IMR-90 (cell line): ENCODE data around the gene LRPAP1.

Source experiments
- BHLHE40 ChIP-seq: fragments of 150-350 bp; IDR thresholded peaks from 2 replicates; pipeline ENCODE4 v1.6.1; 2016; ENCODE audit warnings: mild to moderate bottlenecking, low read depth, low read length
- CTCF ChIP-seq: conservative IDR thresholded peaks from 2 replicates; pipeline ENCODE4 v1.5.1; 2012; ENCODE audit warnings: mild to moderate bottlenecking, low read depth, low read length, improper control_type of control experiment
- ELK1 ChIP-seq: fragments of 150-350 bp; IDR thresholded peaks from 2 replicates; pipeline ENCODE4 v1.6.1; 2016; ENCODE audit warnings: low read depth, mild to moderate bottlenecking, low read length, moderate library complexity, borderline replicate concordance
- MAZ ChIP-seq: IDR thresholded peaks from 2 replicates; pipeline ENCODE4 v1.6.1; 2012; ENCODE audit warnings: low read depth, mild to moderate bottlenecking, low read length, improper control_type of control experiment, moderate library complexity, borderline replicate concordance
- MXI1 ChIP-seq: IDR thresholded peaks from 2 replicates; pipeline ENCODE4 v1.6.1; 2012; ENCODE audit warnings: low read depth, mild to moderate bottlenecking, low read length, moderate library complexity, borderline replicate concordance
- POLR2A ChIP-seq: IDR thresholded peaks from 2 replicates; pipeline ENCODE4 v1.6.1; 2012; ENCODE audit warnings: mild to moderate bottlenecking, low read depth, low read length
- RAD21 ChIP-seq: IDR thresholded peaks from 2 replicates; pipeline ENCODE4 v1.6.1; 2012; ENCODE audit warnings: low read length, improper control_type of control experiment
- RCOR1 ChIP-seq: IDR thresholded peaks from 2 replicates; pipeline ENCODE4 v1.6.1; 2012; ENCODE audit warnings: mild to moderate bottlenecking, low read length, improper control_type of control experiment; ENCODE audit not compliant: insufficient replicate concordance
- RFX5 ChIP-seq: IDR thresholded peaks from 2 replicates; pipeline ENCODE4 v1.8.0; 2012; ENCODE audit warnings: low read depth, mild to moderate bottlenecking, low read length, moderate library complexity

- no peak for TF ChIP-seq MXI1
- TF ChIP-seq RFX5 = no peak
- no peak for TF ChIP-seq BHLHE40
- TF ChIP-seq CTCF = no peak
- TF ChIP-seq ELK1 = no peak
- no peak for TF ChIP-seq POLR2A
- no peak for TF ChIP-seq MAZ
- no peak for TF ChIP-seq RAD21
- no peak for TF ChIP-seq RCOR1
Measured at GRCh38 chr4:3486541-3487540, 45.4 kb downstream of the LRPAP1 start.
